ENCODE results near the gene FBXO30. TPM values are rescaled to one million over a fixed set of nuclear protein-coding genes. Genes with fewer than 3 reads are reported as not detected.
A peak's percentile ranks its signal among the peaks of the same experiment; 100 is the strongest.

FBXO30 gene
- total RNA-seq, 2 donors from 2014 or later = 4.9 to 5.0 TPM

GRCh38 chr6:145813285-145814034, 1.1 kb downstream of the FBXO30 start:
- Mint-ChIP-seq H3K36me3 (ENCODE audit: insufficient read depth in 2 of 2) (no peaks in the 10 kb centered on the region), H3K27ac (peak overlapping the region; percentile 68), H3K4me3 (peak overlapping the region; percentile 69 to 94), H3K27me3 (ENCODE audit: low read depth) (no peaks in the 10 kb centered on the region), H3K9me3 (no peaks in the 10 kb centered on the region), H3K4me1 (ENCODE audit: low read depth) (peaks cover 44% of the 10 kb centered on the region)
- DNase-seq (no peak), ATAC-seq (replicated peaks in 1 of 2) (no peak)

- Mint-ChIP-seq H3K9me3 (no peaks in the 10 kb centered on the region), H3K27me3 (ENCODE audit: low read depth) (no peaks in the 10 kb centered on the region), H3K4me3 (no peak overlapping the region), H3K4me1 (ENCODE audit: low read depth) (peaks cover 39% of the 10 kb centered on the region), H3K27ac (no peak overlapping the region), H3K36me3 (ENCODE audit: insufficient read depth in 2 of 2) (no peaks in the 10 kb centered on the region)
- ATAC-seq (replicated peaks in 1 of 2) (no peak), DNase-seq (no peak)
These were observed 2.9 kb downstream of the FBXO30 start for GRCh38 chr6:145811741-145812140.

GRCh38 chr6:145809785-145810184, 4.8 kb downstream of the FBXO30 start:
- ATAC-seq (replicated peaks in 1 of 2) = no peak

GRCh38 chr6:145809211-145809610, 5.4 kb downstream of the FBXO30 start:
- DNase-seq (no peak), ATAC-seq (replicated peaks in 1 of 2) (no peak)
- Mint-ChIP-seq H3K27me3 (ENCODE audit: low read depth) (no peaks in the 10 kb centered on the region), H3K27ac (no peak overlapping the region), H3K4me1 (ENCODE audit: low read depth) (peaks cover 28% of the 10 kb centered on the region), H3K36me3 (ENCODE audit: insufficient read depth in 2 of 2) (peaks cover 6 to 12% of the 10 kb centered on the region in 2 donors), H3K4me3 (no peak overlapping the region), H3K9me3 (no peaks in the 10 kb centered on the region)

More at GRCh38 chr6:145809785-145810184, 4.8 kb downstream of the FBXO30 start:
- H3K9me3 Mint-ChIP-seq = no peaks in the 10 kb centered on the region
- peaks cover 28% of the 10 kb centered on the region for H3K4me1 Mint-ChIP-seq (ENCODE audit: low read depth)
- H3K27ac Mint-ChIP-seq = no peak overlapping the region
- no peaks in the 10 kb centered on the region for H3K27me3 Mint-ChIP-seq (ENCODE audit: low read depth)
- peaks cover 6 to 12% of the 10 kb centered on the region in 2 donors for H3K36me3 Mint-ChIP-seq (ENCODE audit: insufficient read depth in 2 of 2)
- DNase-seq = no peak
- H3K4me3 Mint-ChIP-seq = no peak overlapping the region

GRCh38 chr6:145808239-145808638, 6.4 kb downstream of the FBXO30 start:
- Mint-ChIP-seq H3K27me3 (ENCODE audit: low read depth) (no peaks in the 10 kb centered on the region), H3K4me3 (no peak overlapping the region), H3K9me3 (no peaks in the 10 kb centered on the region), H3K36me3 (ENCODE audit: insufficient read depth in 2 of 2) (peaks cover 6 to 12% of the 10 kb centered on the region in 2 donors), H3K27ac (no peak overlapping the region), H3K4me1 (ENCODE audit: low read depth) (peaks cover 25% of the 10 kb centered on the region)
- DNase-seq = no peak
- ATAC-seq (replicated peaks in 1 of 2) = no peak

GRCh38 chr6:145802141-145802540, 12.5 kb downstream of the FBXO30 start:
- no peak overlapping the region for H3K4me3 Mint-ChIP-seq
- no peaks in the 10 kb centered on the region for H3K27me3 Mint-ChIP-seq (ENCODE audit: low read depth)
- no peaks in the 10 kb centered on the region for H3K9me3 Mint-ChIP-seq
- H3K36me3 Mint-ChIP-seq (ENCODE audit: insufficient read depth in 2 of 2) = peaks cover 12 to 18% of the 10 kb centered on the region in 2 donors
- DNase-seq (no peak), ATAC-seq (replicated peaks in 1 of 2) (no peak)
- H3K27ac Mint-ChIP-seq = no peak overlapping the region
- H3K4me1 Mint-ChIP-seq (ENCODE audit: low read depth) = no peaks in the 10 kb centered on the region

- H3K9me3 Mint-ChIP-seq = no peaks in the 10 kb centered on the region
- DNase-seq (no peak), ATAC-seq (replicated peaks in 1 of 2) (no peak)
- no peak overlapping the region for H3K4me3 Mint-ChIP-seq
- peaks cover 12 to 16% of the 10 kb centered on the region in 2 donors for H3K36me3 Mint-ChIP-seq (ENCODE audit: insufficient read depth in 2 of 2)
- no peak overlapping the region for H3K27ac Mint-ChIP-seq
- no peaks in the 10 kb centered on the region for H3K4me1 Mint-ChIP-seq (ENCODE audit: low read depth)
- H3K27me3 Mint-ChIP-seq (ENCODE audit: low read depth) = no peaks in the 10 kb centered on the region
These were observed 13.6 kb downstream of the FBXO30 start for GRCh38 chr6:145801021-145801420.

- H3K4me3 Mint-ChIP-seq = no peak overlapping the region
- H3K27me3 Mint-ChIP-seq (ENCODE audit: low read depth) = no peaks in the 10 kb centered on the region
- DNase-seq (no peak), ATAC-seq (replicated peaks in 1 of 2) (no peak)
- peaks cover 6% of the 10 kb centered on the region in 2 donors for H3K36me3 Mint-ChIP-seq (ENCODE audit: insufficient read depth in 2 of 2)
- no peak overlapping the region for H3K27ac Mint-ChIP-seq
- H3K4me1 Mint-ChIP-seq (ENCODE audit: low read depth) = no peaks in the 10 kb centered on the region
- no peaks in the 10 kb centered on the region for H3K9me3 Mint-ChIP-seq
These were observed 16.1 kb downstream of the FBXO30 start for GRCh38 chr6:145798530-145798929.

- no peak overlapping the region for H3K27ac Mint-ChIP-seq
- no peak for DNase-seq
- H3K36me3 Mint-ChIP-seq (ENCODE audit: insufficient read depth in 2 of 2) = peaks cover 7 to 17% of the 10 kb centered on the region in 2 donors
- peaks cover 6 to 17% of the 10 kb centered on the region in 2 donors for H3K9me3 Mint-ChIP-seq
- H3K27me3 Mint-ChIP-seq (ENCODE audit: low read depth) = no peaks in the 10 kb centered on the region
- no peak for ATAC-seq (replicated peaks in 1 of 2)
- no peaks in the 10 kb centered on the region for H3K4me1 Mint-ChIP-seq (ENCODE audit: low read depth)
- H3K4me3 Mint-ChIP-seq = no peak overlapping the region
These were observed 25.2 kb downstream of the FBXO30 start for GRCh38 chr6:145789443-145789842.

GRCh38 chr6:145787688-145788087, 26.9 kb downstream of the FBXO30 start:
- peaks cover 7 to 15% of the 10 kb centered on the region in 2 donors for H3K36me3 Mint-ChIP-seq (ENCODE audit: insufficient read depth in 2 of 2)
- no peak overlapping the region for H3K4me3 Mint-ChIP-seq
- ATAC-seq (replicated peaks in 1 of 2) = no peak
- H3K27ac Mint-ChIP-seq = no peak overlapping the region
- H3K9me3 Mint-ChIP-seq = peaks cover 6 to 19% of the 10 kb centered on the region in 2 donors
- H3K27me3 Mint-ChIP-seq (ENCODE audit: low read depth) = no peaks in the 10 kb centered on the region
- H3K4me1 Mint-ChIP-seq (ENCODE audit: low read depth) = no peaks in the 10 kb centered on the region
- DNase-seq = no peak

GRCh38 chr6:145784683-145785082, 29.9 kb downstream of the FBXO30 start:
- no peak overlapping the region for H3K4me3 Mint-ChIP-seq
- no peaks in the 10 kb centered on the region for H3K4me1 Mint-ChIP-seq (ENCODE audit: low read depth)
- no peak for ATAC-seq (replicated peaks in 1 of 2)
- peaks cover 2% of the 10 kb centered on the region in 2 donors for H3K36me3 Mint-ChIP-seq (ENCODE audit: insufficient read depth in 2 of 2)
- H3K27me3 Mint-ChIP-seq (ENCODE audit: low read depth) = no peaks in the 10 kb centered on the region
- DNase-seq = no peak
- H3K27ac Mint-ChIP-seq = no peak overlapping the region
- peaks cover 3 to 7% of the 10 kb centered on the region in 2 donors for H3K9me3 Mint-ChIP-seq

GRCh38 chr6:145783796-145784195, 30.8 kb downstream of the FBXO30 start:
- ATAC-seq (replicated peaks in 1 of 2) = no peak
- Mint-ChIP-seq H3K36me3 (ENCODE audit: insufficient read depth in 2 of 2) (peaks cover 2% of the 10 kb centered on the region in 2 donors), H3K4me1 (ENCODE audit: low read depth) (no peaks in the 10 kb centered on the region)

GRCh38 chr6:145772846-145773245, 41.7 kb downstream of the FBXO30 start:
- Mint-ChIP-seq H3K9me3 (peaks cover 0 to 16% of the 10 kb centered on the region in 2 donors), H3K36me3 (ENCODE audit: insufficient read depth in 2 of 2) (peaks cover 0 to 9% of the 10 kb centered on the region in 2 donors), H3K4me1 (ENCODE audit: low read depth) (no peaks in the 10 kb centered on the region), H3K4me3 (no peak overlapping the region), H3K27me3 (ENCODE audit: low read depth) (no peaks in the 10 kb centered on the region), H3K27ac (no peak overlapping the region)
- DNase-seq = no peak
- ATAC-seq (replicated peaks in 1 of 2) = no peak

More at GRCh38 chr6:145783796-145784195, 30.8 kb downstream of the FBXO30 start:
- H3K27me3 Mint-ChIP-seq (ENCODE audit: low read depth) = no peaks in the 10 kb centered on the region
- H3K9me3 Mint-ChIP-seq = peaks cover 3 to 7% of the 10 kb centered on the region in 2 donors
- no peak overlapping the region for H3K27ac Mint-ChIP-seq
- H3K4me3 Mint-ChIP-seq = no peak overlapping the region
- DNase-seq = no peak

GRCh38 chr6:145765449-145765848, 49.1 kb downstream of the FBXO30 start:
- Mint-ChIP-seq H3K4me1 (ENCODE audit: low read depth) (no peaks in the 10 kb centered on the region), H3K27me3 (ENCODE audit: low read depth) (no peaks in the 10 kb centered on the region), H3K27ac (no peak overlapping the region), H3K9me3 (peaks cover 2 to 3% of the 10 kb centered on the region in 2 donors), H3K4me3 (no peak overlapping the region), H3K36me3 (ENCODE audit: insufficient read depth in 2 of 2) (peaks cover 0 to 6% of the 10 kb centered on the region in 2 donors)
- ATAC-seq (replicated peaks in 1 of 2) (no peak), DNase-seq (no peak)
